OCI-LY3 (cell line): ENCODE data around the gene FGD3.

Experiments used
- H2AFZ ChIP-seq: fragments of 200-600, 300-600 bp; shearing (Covaris generic); 2 replicates; pipeline ENCODE4 v1.6.0; 2014; ENCODE audit warnings: antibody characterized with exemption, low read depth, low read length
- H3K27ac ChIP-seq: fragments of 200-600, 300-600 bp; sonication (generic); 2 replicates; pipeline ENCODE4 v1.5.1; 2014; ENCODE audit warnings: mild to moderate bottlenecking, low read length, moderate library complexity, mixed read lengths
- H3K27me3 ChIP-seq: fragments of 200-600, 300-600 bp; sonication (generic); 2 replicates; pipeline ENCODE4 v1.6.1; 2014; ENCODE audit warnings: low read depth, low read length, mixed read lengths
- H3K36me3 ChIP-seq: fragments of 200-600, 300-600 bp; sonication (generic); replicated peaks from 2 replicates; pipeline ENCODE3; 2014; ENCODE audit warnings: low read depth, low read length, mixed read lengths
- H3K4me1 ChIP-seq: fragments of 300-600, 200-600 bp; sonication (generic); 2 replicates; pipeline ENCODE4 v1.6.1; 2014; ENCODE audit warnings: low read length, mixed read lengths
- H3K4me2 ChIP-seq: fragments of 200-600, 300-600 bp; sonication (generic); 2 replicates; pipeline ENCODE4 v1.6.1; 2014; ENCODE audit warnings: low read length, mixed read lengths
- H3K4me3 ChIP-seq: fragments of 300-600, 200-600 bp; sonication (generic); 2 replicates; pipeline ENCODE4 v1.5.1; 2014; ENCODE audit warnings: antibody characterized with exemption, mild to moderate bottlenecking, low read length, moderate library complexity
- H3K79me2 ChIP-seq: fragments of 300-600, 200-600 bp; shearing (Covaris generic); 2 replicates; pipeline ENCODE4 v1.6.1; 2014; ENCODE audit warnings: mild to moderate bottlenecking, low read length, mixed read lengths
- H3K9ac ChIP-seq: fragments of 300-600, 200-600 bp; shearing (Covaris generic); 2 replicates; pipeline ENCODE4 v1.6.0; 2014; ENCODE audit warnings: mild to moderate bottlenecking, low read length, moderate library complexity
- H3K9me3 ChIP-seq: fragments of 200-600, 300-600 bp; shearing (Covaris generic); 2 replicates; pipeline ENCODE4 v1.6.1; 2014; ENCODE audit warnings: low read length, mixed read lengths; ENCODE audit not compliant: insufficient read depth
- H4K20me1 ChIP-seq: fragments of 200-600, 300-600 bp; sonication (generic); 2 replicates; pipeline ENCODE4 v1.6.1; 2016; ENCODE audit warnings: low read length, mixed read lengths; ENCODE audit not compliant: insufficient read depth
- EZH2phosphoT487 ChIP-seq: fragments of 200-600 bp; shearing (Covaris generic); IDR thresholded peaks from 2 replicates; pipeline ENCODE4 v1.6.1; 2018; ENCODE audit warnings: antibody characterized with exemption, mixed run types, low read depth
- TF ChIP-seq, protein P1 (sequence below): fragments of 200-600, 300-600 bp; sonication (generic); IDR thresholded peaks from 2 replicates; pipeline ENCODE4 v1.5.1; 2014; ENCODE audit warnings: antibody characterized with exemption, low read length, low read depth

The FGD3 gene

DNA sequence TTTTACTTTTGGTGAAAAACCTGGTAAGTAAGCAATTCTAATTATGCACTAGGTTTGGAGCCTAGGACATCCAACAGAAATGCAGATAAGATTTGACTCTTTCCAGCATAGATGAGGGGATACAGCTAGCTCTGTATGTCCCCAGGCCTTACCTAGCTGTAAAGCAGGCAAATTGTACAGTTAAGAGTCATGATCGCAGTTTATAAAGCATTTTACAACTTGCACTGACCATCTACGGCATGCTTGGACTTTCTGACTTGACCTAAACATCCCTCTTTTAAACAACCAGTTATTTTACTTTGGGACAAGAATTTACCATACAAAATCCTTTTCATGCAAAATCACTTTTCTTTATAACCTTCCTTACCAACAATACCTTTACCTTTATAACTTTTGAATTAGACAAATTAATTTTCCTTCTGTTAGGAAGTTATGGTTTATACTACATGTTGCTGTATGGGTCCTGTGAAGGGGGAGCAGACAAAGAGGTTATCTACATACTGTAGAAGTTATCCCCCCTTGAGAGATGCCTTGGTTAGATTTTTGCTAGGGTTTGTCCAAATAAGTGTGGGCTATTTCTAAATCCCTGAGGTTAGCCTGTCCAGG is 36.8 kb downstream of the FGD3 start:
- Histone ChIP-seq H3K36me3 (peaks cover 12% of the 10 kb centered on the region), H3K4me1 (peaks cover 5% of the 10 kb centered on the region; the same call in 1 of the 2 replicates), H3K79me2 (no peaks in the 10 kb centered on the region), H3K9ac (no peak overlapping the region), H3K4me2 (no peak overlapping the region), H3K4me3 (no peak overlapping the region), H2AFZ (no peak overlapping the region), H4K20me1 (no peaks in the 10 kb centered on the region), H3K9me3 (peaks cover 27% of the 10 kb centered on the region), H3K27ac (no peak overlapping the region), H3K27me3 (no peaks in the 10 kb centered on the region)
- TF ChIP-seq EZH2phosphoT487, result no peak
- TF ChIP-seq, protein P1, sequence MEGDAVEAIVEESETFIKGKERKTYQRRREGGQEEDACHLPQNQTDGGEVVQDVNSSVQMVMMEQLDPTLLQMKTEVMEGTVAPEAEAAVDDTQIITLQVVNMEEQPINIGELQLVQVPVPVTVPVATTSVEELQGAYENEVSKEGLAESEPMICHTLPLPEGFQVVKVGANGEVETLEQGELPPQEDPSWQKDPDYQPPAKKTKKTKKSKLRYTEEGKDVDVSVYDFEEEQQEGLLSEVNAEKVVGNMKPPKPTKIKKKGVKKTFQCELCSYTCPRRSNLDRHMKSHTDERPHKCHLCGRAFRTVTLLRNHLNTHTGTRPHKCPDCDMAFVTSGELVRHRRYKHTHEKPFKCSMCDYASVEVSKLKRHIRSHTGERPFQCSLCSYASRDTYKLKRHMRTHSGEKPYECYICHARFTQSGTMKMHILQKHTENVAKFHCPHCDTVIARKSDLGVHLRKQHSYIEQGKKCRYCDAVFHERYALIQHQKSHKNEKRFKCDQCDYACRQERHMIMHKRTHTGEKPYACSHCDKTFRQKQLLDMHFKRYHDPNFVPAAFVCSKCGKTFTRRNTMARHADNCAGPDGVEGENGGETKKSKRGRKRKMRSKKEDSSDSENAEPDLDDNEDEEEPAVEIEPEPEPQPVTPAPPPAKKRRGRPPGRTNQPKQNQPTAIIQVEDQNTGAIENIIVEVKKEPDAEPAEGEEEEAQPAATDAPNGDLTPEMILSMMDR, result no peak

DNA sequence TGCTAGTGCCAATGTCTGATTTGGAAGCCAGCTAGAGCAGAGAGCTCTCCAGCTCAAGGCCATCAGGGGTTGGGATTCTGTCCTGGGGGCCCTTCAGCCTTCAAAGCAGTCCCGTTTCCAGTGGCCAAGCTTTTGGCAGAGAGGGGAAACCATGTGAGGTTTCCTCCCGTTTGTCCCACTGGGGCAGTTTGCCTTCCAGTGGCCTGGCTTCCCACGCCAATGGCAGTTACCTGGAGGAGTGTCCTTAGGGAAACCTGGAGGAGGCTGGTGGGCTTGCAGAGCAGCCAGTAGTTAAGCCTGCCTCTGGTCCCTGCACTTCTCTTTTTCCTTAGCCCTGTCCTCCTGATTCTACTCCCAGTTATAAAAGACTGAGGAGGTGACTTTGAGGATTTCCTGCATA is 37.7 kb downstream of the FGD3 start:
- Histone ChIP-seq H3K9ac (no peak overlapping the region), H3K27me3 (no peaks in the 10 kb centered on the region), H3K36me3 (peaks cover 12% of the 10 kb centered on the region), H3K79me2 (no peaks in the 10 kb centered on the region), H3K27ac (no peak overlapping the region), H3K4me2 (no peak overlapping the region), H2AFZ (no peak overlapping the region), H3K4me3 (no peak overlapping the region), H4K20me1 (no peaks in the 10 kb centered on the region), H3K9me3 (peaks cover 27% of the 10 kb centered on the region), H3K4me1 (peaks cover 5% of the 10 kb centered on the region; the same call in 1 of the 2 replicates)
- TF ChIP-seq EZH2phosphoT487, result no peak
- TF ChIP-seq, protein P1, result no peak

DNA sequence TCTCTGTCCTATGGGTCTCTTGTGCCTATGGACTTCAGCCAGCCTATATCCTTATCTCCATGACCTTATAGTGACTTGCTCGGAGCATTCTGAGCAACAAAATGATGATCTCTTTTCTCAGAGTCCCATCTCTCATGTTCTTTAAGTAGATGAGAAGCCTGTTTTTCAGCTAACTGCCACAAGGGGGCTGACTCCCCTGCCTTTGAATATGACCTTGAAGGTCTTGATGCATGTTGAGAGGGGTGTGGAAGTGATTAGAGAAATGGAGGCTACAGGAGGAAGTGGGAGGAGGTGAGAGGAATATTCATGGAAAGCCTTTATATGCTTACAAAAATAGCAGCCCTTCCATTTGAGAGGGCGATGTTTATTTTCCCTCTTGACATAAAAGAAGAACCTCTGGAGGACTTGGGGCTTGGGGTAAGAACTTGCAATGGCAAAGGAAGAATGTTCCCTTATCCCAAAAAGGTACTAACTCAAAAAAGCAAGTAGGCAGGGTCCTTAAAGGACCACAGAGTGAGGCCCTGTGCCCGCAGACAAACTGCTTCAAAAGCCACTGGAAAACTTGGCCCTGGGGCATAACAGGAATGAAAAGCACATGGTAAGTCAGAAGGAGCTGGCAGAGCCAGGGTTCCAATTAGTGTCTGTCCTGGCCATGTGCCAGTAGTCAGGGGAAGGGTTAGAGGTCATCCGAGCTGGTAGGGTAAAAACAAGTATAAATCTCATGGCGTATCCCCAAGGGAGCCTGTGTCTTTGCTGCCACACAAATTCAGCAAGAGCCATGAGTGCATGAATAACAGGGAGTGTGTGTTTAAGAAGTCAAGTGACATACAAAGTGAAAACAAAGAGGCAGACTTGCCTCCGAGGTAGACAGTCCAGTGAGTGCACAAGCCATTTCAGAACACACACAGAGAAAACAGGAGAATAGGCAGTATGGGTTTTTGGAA is 39.1 kb downstream of the FGD3 start:
- H3K9ac ChIP-seq, result no peak overlapping the region
- H3K4me2 ChIP-seq, result no peak overlapping the region
- H4K20me1 ChIP-seq, result no peaks in the 10 kb centered on the region
- H3K79me2 ChIP-seq, result no peaks in the 10 kb centered on the region
- no peaks in the 10 kb centered on the region for H3K4me1 ChIP-seq
- no peak overlapping the region for H2AFZ ChIP-seq
- no peak overlapping the region for H3K27ac ChIP-seq
- H3K36me3 ChIP-seq, result peaks cover 12% of the 10 kb centered on the region
- no peak overlapping the region for H3K4me3 ChIP-seq
- H3K27me3 ChIP-seq, result no peaks in the 10 kb centered on the region
- H3K9me3 ChIP-seq, result peaks cover 24% of the 10 kb centered on the region
- TF ChIP-seq, protein P1, result peak; percentile 32; the same call in 1 of the 2 replicates
- no peak for TF ChIP-seq EZH2phosphoT487

DNA sequence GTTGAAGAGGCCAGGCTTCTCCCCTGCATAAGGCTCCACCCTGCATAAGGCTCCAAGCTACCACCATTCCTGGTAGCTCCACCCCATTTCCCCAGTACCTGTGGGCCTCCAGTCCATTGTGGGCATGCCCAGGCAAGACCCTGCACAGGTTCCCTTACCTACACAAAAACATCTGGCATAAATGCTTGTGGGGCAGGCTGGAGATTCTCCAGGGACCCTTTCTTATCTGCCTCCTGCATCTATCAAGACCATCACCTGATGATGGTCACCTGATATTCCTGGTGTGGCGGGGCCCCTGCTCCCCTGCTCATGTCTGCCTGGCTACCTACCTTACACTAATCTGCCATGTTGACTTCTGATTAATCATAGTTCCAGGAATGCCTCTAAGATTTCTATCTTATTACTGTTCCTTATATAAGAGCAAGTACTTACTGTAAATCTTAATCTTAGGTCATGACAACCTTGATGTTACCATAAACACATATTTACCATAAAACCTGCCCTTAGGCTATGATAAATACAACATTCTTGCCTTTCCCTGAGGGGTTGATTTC is 41.0 kb downstream of the FGD3 start:
- H3K27ac ChIP-seq, result no peak overlapping the region
- H3K9ac ChIP-seq, result no peak overlapping the region
- no peak overlapping the region for H2AFZ ChIP-seq

More for the DNA sequence above, 41.0 kb downstream of the FGD3 start:
- Histone ChIP-seq H3K9me3 (peaks cover 15% of the 10 kb centered on the region), H3K4me2 (no peak overlapping the region), H3K36me3 (peaks cover 12% of the 10 kb centered on the region), H3K4me1 (no peaks in the 10 kb centered on the region), H3K27me3 (no peaks in the 10 kb centered on the region), H4K20me1 (no peaks in the 10 kb centered on the region), H3K4me3 (no peak overlapping the region), H3K79me2 (no peaks in the 10 kb centered on the region)
- TF ChIP-seq, protein P1, result no peak
- TF ChIP-seq EZH2phosphoT487, result no peak
